ENCODE data around the gene WDR12. TPM values are rescaled to one million over a fixed set of nuclear protein-coding genes. Genes with fewer than 3 reads are reported as not detected.

WDR12 gene
- total and polyA plus RNA-seq, 2 of the 13 experiments (the other 11 are each of a cell fraction or from before 2014, with no cell fraction given) = 94.4 to 216 TPM

GRCh38 chr2:202871300-202872141 is 40.0 kb downstream of the WDR12 start, which contains the start of gene ICA1L (continued):
- TF ChIP-seq ZNF674 (CRISPR knock-in tag; IDR thresholded peaks at IDR 0.05; ENCODE audit: low read depth) = 0 out of 2 replicates have a peak, but pooled peaks have one; percentile 33
- no peak for TF ChIP-seq AHDC1 (CRISPR knock-in tag; IDR thresholded peaks at IDR 0.05; ENCODE audit: borderline replicate concordance)
- TF ChIP-seq TAF1 (CRISPR knock-in tag; IDR thresholded peaks at IDR 0.05) = peak; percentile 39; the same call in 1 of the 2 replicates
- TF ChIP-seq ZNF841 (CRISPR knock-in tag; IDR thresholded peaks at IDR 0.05; ENCODE audit: borderline replicate concordance) = 0 out of 2 replicates have a peak, but pooled peaks have one; percentile 19
- no peak for TF ChIP-seq HNF1B (CRISPR knock-in tag; IDR thresholded peaks at IDR 0.05)
- TF ChIP-seq ZSCAN22 (CRISPR knock-in tag; IDR thresholded peaks at IDR 0.05) = no peak
- 0 out of 2 replicates have a peak, but pooled peaks have one; percentile 72 for TF ChIP-seq CSRNP2 (CRISPR knock-in tag; conservative IDR thresholded peaks at IDR 0.05; ENCODE audit: low read depth)
- peak; percentile 84; the same call in 1 of the 2 replicates for TF ChIP-seq ZSCAN20 (CRISPR knock-in tag; IDR thresholded peaks at IDR 0.05; ENCODE audit: borderline replicate concordance)
- TF ChIP-seq TOE1 (CRISPR knock-in tag; IDR thresholded peaks at IDR 0.05) = no peak
- TF ChIP-seq ZNF589 (CRISPR knock-in tag; conservative IDR thresholded peaks at IDR 0.05) = peak; percentile 26; the same call in 1 of the 2 replicates
- TF ChIP-seq HMGXB3 (CRISPR knock-in tag; IDR thresholded peaks at IDR 0.05; ENCODE audit: borderline replicate concordance) = no peak
